LNCaP clone FGC (cell line): Measurements from ENCODE around the gene CCR6.

Source experiments
- DNase-seq: peaks from one replicate; pipeline ENCODE4 v3.0.0-alpha.2; 2011; ENCODE audit warnings: low read depth
- H3K4me3 ChIP-seq: 2 replicates; pipeline ENCODE4 v1.5.1; 2011; ENCODE audit warnings: mild to moderate bottlenecking, low read depth, low read length, control low read depth
- CTCF ChIP-seq: IDR thresholded peaks from 2 replicates; pipeline ENCODE4 v1.5.1; 2012; ENCODE audit warnings: mild to moderate bottlenecking; ENCODE audit not compliant: control insufficient read depth, insufficient read depth; ENCODE audit errors: extremely low read depth

Gene CCR6

GRCh38 chr6:167148997-167149396 is 26.1 kb downstream of the CCR6 start:
- no peak for DNase-seq
- H3K4me3 ChIP-seq = no peak overlapping the region
- TF ChIP-seq CTCF = no peak

- H3K4me3 ChIP-seq = no peak overlapping the region
- no peak for DNase-seq
- no peak for TF ChIP-seq CTCF
Measured at GRCh38 chr6:167150941-167151549, 28.1 kb downstream of the CCR6 start.

GRCh38 chr6:167151648-167152047 is 28.8 kb downstream of the CCR6 start:
- TF ChIP-seq CTCF = no peak
- no peak overlapping the region for H3K4me3 ChIP-seq
- no peak for DNase-seq

GRCh38 chr6:167152862-167153261 is 30.0 kb downstream of the CCR6 start:
- no peak for DNase-seq
- H3K4me3 ChIP-seq = no peak overlapping the region
- no peak for TF ChIP-seq CTCF

GRCh38 chr6:167153521-167153959 is 30.6 kb downstream of the CCR6 start:
- no peak overlapping the region for H3K4me3 ChIP-seq

GRCh38 chr6:167154291-167154690 is 31.4 kb downstream of the CCR6 start:
- no peak overlapping the region for H3K4me3 ChIP-seq
- DNase-seq = no peak
- TF ChIP-seq CTCF = no peak

More at GRCh38 chr6:167153521-167153959, 30.6 kb downstream of the CCR6 start:
- TF ChIP-seq CTCF = no peak
- no peak for DNase-seq

GRCh38 chr6:167154895-167155294 is 32.0 kb downstream of the CCR6 start:
- TF ChIP-seq CTCF = no peak
- H3K4me3 ChIP-seq = no peak overlapping the region
- DNase-seq = no peak
